Measurements from ENCODE around the gene LGALS3. TPM values are rescaled to one million over a fixed set of nuclear protein-coding genes. Genes with fewer than 3 reads are reported as not detected.
A peak's percentile ranks its signal among the peaks of the same experiment; 100 is the strongest.

The LGALS3 gene
- total and polyA plus RNA-seq, 4 donors = 6.9 to 20.8 (median 10.7) TPM

DNA sequence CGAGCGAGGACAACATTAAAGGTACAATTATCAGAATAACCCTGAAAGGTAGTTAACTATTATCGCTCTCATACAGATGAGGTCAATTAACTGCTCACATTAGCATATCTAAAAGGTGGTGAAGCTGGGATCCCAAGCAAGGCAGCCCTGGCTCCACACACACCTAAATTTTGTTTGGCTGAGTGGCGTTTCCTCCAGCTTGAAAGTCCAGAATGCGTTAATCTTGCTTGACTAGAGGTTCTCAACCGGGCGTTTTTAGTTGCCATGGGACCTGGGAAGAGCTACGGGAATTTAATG lies 61.8 kb downstream of the LGALS3 start:
- Histone ChIP-seq H3K27ac (ENCODE audit: low read depth in 1 of 2, low read length in 2 of 2) (no peak overlapping the region), H3K9ac (ENCODE audit: low read depth in 1 of 2, low read length in 2 of 2) (no peak overlapping the region), H3K27me3 (ENCODE audit: control insufficient read depth in 4 of 4, insufficient read depth in 4 of 4, low read length in 3 of 4) (no peaks in the 10 kb centered on the region), H3K9me3 (ENCODE audit: control insufficient read depth in 4 of 4, low read length in 3 of 4) (no peaks in the 10 kb centered on the region), H3K4me3 (ENCODE audit: low read depth in 1 of 3, low read length in 3 of 3) (peak overlapping the region in 1 of 3 donors; percentile 50), H3K4me1 (ENCODE audit: control insufficient read depth in 4 of 4, insufficient read depth in 4 of 4, low read length in 3 of 4) (peaks cover 0 to 10% (median 6%) of the 10 kb centered on the region in 4 donors), H3K36me3 (ENCODE audit: control insufficient read depth in 4 of 4, insufficient read depth in 3 of 4, low read depth in 1 of 4, low read length in 3 of 4) (no peaks in the 10 kb centered on the region)
- DNase-seq (ENCODE audit: low spot score) = peak; percentile 43
- TF ChIP-seq, protein P1, sequence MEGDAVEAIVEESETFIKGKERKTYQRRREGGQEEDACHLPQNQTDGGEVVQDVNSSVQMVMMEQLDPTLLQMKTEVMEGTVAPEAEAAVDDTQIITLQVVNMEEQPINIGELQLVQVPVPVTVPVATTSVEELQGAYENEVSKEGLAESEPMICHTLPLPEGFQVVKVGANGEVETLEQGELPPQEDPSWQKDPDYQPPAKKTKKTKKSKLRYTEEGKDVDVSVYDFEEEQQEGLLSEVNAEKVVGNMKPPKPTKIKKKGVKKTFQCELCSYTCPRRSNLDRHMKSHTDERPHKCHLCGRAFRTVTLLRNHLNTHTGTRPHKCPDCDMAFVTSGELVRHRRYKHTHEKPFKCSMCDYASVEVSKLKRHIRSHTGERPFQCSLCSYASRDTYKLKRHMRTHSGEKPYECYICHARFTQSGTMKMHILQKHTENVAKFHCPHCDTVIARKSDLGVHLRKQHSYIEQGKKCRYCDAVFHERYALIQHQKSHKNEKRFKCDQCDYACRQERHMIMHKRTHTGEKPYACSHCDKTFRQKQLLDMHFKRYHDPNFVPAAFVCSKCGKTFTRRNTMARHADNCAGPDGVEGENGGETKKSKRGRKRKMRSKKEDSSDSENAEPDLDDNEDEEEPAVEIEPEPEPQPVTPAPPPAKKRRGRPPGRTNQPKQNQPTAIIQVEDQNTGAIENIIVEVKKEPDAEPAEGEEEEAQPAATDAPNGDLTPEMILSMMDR (IDR thresholded peaks at IDR 0.05; ENCODE audit: low read depth, low read length, missing input control) = no peak
- TF ChIP-seq JUND (IDR thresholded peaks at IDR 0.05) (no peak), RAD21 (IDR thresholded peaks at IDR 0.05) (no peak), HNF4A (conservative IDR thresholded peaks at IDR 0.05) (no peak), YY1 (IDR thresholded peaks at IDR 0.05) (no peak), RXRA (IDR thresholded peaks at IDR 0.05) (no peak), HNF4G (IDR thresholded peaks at IDR 0.05) (no peak), TAF1 (conservative IDR thresholded peaks at IDR 0.05) (no peak), FOXA1 (IDR thresholded peaks at IDR 0.05) (no peak), EGR1 (IDR thresholded peaks at IDR 0.05; ENCODE audit: low read depth in 2 of 2) (no peak)
- TF ChIP-seq, protein P2, sequence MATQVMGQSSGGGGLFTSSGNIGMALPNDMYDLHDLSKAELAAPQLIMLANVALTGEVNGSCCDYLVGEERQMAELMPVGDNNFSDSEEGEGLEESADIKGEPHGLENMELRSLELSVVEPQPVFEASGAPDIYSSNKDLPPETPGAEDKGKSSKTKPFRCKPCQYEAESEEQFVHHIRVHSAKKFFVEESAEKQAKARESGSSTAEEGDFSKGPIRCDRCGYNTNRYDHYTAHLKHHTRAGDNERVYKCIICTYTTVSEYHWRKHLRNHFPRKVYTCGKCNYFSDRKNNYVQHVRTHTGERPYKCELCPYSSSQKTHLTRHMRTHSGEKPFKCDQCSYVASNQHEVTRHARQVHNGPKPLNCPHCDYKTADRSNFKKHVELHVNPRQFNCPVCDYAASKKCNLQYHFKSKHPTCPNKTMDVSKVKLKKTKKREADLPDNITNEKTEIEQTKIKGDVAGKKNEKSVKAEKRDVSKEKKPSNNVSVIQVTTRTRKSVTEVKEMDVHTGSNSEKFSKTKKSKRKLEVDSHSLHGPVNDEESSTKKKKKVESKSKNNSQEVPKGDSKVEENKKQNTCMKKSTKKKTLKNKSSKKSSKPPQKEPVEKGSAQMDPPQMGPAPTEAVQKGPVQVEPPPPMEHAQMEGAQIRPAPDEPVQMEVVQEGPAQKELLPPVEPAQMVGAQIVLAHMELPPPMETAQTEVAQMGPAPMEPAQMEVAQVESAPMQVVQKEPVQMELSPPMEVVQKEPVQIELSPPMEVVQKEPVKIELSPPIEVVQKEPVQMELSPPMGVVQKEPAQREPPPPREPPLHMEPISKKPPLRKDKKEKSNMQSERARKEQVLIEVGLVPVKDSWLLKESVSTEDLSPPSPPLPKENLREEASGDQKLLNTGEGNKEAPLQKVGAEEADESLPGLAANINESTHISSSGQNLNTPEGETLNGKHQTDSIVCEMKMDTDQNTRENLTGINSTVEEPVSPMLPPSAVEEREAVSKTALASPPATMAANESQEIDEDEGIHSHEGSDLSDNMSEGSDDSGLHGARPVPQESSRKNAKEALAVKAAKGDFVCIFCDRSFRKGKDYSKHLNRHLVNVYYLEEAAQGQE (IDR thresholded peaks at IDR 0.05) = no peak
- TF ChIP-seq, protein P3, sequence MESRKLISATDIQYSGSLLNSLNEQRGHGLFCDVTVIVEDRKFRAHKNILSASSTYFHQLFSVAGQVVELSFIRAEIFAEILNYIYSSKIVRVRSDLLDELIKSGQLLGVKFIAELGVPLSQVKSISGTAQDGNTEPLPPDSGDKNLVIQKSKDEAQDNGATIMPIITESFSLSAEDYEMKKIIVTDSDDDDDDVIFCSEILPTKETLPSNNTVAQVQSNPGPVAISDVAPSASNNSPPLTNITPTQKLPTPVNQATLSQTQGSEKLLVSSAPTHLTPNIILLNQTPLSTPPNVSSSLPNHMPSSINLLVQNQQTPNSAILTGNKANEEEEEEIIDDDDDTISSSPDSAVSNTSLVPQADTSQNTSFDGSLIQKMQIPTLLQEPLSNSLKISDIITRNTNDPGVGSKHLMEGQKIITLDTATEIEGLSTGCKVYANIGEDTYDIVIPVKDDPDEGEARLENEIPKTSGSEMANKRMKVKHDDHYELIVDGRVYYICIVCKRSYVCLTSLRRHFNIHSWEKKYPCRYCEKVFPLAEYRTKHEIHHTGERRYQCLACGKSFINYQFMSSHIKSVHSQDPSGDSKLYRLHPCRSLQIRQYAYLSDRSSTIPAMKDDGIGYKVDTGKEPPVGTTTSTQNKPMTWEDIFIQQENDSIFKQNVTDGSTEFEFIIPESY (IDR thresholded peaks at IDR 0.05) = no peak
- TF ChIP-seq, protein P4, sequence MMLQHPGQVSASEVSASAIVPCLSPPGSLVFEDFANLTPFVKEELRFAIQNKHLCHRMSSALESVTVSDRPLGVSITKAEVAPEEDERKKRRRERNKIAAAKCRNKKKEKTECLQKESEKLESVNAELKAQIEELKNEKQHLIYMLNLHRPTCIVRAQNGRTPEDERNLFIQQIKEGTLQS (IDR thresholded peaks at IDR 0.05) = no peak
- 13% methylated on average over 8 of the region's 8 CpGs for WGBS

DNA sequence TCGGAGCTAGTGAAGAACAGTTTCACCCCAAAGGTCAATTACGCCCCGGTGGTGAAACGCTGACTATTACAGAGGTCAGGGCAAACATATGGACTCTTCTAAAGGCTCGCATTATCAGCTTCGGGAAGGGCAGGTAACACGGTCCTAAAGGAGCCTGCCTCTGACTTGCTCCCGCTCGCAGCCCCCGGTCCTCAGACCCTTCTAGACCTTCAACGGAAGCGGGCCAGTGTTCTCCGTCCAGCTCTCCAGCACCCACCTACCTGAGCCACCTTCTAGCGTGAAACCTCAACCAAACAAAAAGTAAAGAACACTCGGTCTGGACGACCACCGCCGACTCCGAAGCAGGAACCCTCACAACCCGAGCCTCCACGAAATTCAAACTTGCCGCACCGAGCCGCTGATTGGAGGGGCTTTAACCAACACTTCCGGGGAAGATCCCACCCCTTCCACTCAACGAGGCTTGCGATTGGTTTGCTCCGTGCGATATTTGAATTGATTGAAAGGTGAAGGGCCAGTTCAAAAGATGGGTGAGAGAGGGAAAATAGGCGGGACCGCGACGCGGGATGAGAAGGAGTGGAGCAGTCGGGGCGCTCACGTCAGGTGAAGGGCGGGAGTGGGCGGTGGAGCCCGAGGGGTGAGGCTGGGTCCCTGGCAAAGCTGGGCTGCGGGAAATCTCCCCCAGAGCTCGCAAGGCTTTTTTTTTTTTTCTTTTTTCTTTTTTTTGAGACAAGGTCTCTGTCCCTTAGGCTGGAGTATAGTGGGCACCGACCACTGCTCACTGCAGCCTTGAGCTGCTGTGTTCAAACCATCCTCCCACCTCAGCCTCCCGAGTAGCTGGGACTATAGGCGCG lies 62.4 kb downstream of the LGALS3 start, which contains the start of gene DLGAP5:
Gene DLGAP5, minus strand, starts transcription at position 383 of the 851 bp plus-strand sequence. CDS start 2,406 bp downstream, outside the sequence.
- Histone ChIP-seq H3K36me3 (ENCODE audit: control insufficient read depth in 4 of 4, insufficient read depth in 3 of 4, low read depth in 1 of 4, low read length in 3 of 4) (no peaks in the 10 kb centered on the region), H3K9me3 (ENCODE audit: control insufficient read depth in 4 of 4, low read length in 3 of 4) (no peaks in the 10 kb centered on the region), H3K9ac (ENCODE audit: low read depth in 1 of 2, low read length in 2 of 2) (peak within 1 kb of the TSS in 1 of 2 donors; percentile 40), H3K4me1 (ENCODE audit: control insufficient read depth in 4 of 4, insufficient read depth in 4 of 4, low read length in 3 of 4) (peaks cover 0 to 10% (median 6%) of the 10 kb centered on the region in 4 donors), H3K4me3 (ENCODE audit: low read depth in 1 of 3, low read length in 3 of 3) (peak within 1 kb of the TSS; percentile 50 to 64 (median 51)), H3K27me3 (ENCODE audit: control insufficient read depth in 4 of 4, insufficient read depth in 4 of 4, low read length in 3 of 4) (no peaks in the 10 kb centered on the region), H3K27ac (ENCODE audit: low read depth in 1 of 2, low read length in 2 of 2) (no peak within 1 kb of the TSS)
- WGBS = 4% methylated on average over 46 of the region's 46 CpGs
- peak; percentile 92 for DNase-seq (ENCODE audit: low spot score)
- TF ChIP-seq FOXA1 (IDR thresholded peaks at IDR 0.05) (no peak), JUND (IDR thresholded peaks at IDR 0.05) (no peak), HNF4A (conservative IDR thresholded peaks at IDR 0.05) (peak in 1 of 2 donors; percentile 10), RXRA (IDR thresholded peaks at IDR 0.05) (no peak), GABPA (IDR thresholded peaks at IDR 0.05 in 1 of 2, conservative IDR thresholded peaks at IDR 0.05 in 1 of 2) (peak; percentile 66 to 91), TAF1 (conservative IDR thresholded peaks at IDR 0.05) (no peak), EGR1 (IDR thresholded peaks at IDR 0.05; ENCODE audit: low read depth in 2 of 2) (peak in 1 of 2 donors; percentile 46), SP1 (IDR thresholded peaks at IDR 0.05) (peak; percentile 53), FOXA2 (IDR thresholded peaks at IDR 0.05) (no peak), YY1 (IDR thresholded peaks at IDR 0.05) (no peak), NR2F2 (IDR thresholded peaks at IDR 0.05) (peak; percentile 26)
- TF ChIP-seq, protein P4 (IDR thresholded peaks at IDR 0.05) = no peak
- TF ChIP-seq, protein P1 (IDR thresholded peaks at IDR 0.05; ENCODE audit: low read depth, low read length, missing input control) = no peak
